ENCODE data around the gene WDHD1.
"Not testable (repeated sequence)": the region's sequence is repeated elsewhere in the genome, so short reads cannot be mapped to it uniquely, and the experiment has no call there.

WDHD1 gene

GRCh38 chr14:54927551-54927950 is 99.3 kb downstream of the WDHD1 start:
- no peak overlapping the region for H3K9ac ChIP-seq (ENCODE audit: low read length)
- no peak overlapping the region for H4K8ac ChIP-seq (ENCODE audit: low read length)
- no peak overlapping the region for H2AK5ac ChIP-seq (ENCODE audit: low read length, severe bottlenecking)
- H2BK12ac ChIP-seq (ENCODE audit: low read length in 2 of 2) = no peak overlapping the region
- WGBS = no CpG with 5 or more reads among the region's 1 CpG
- H3K9me3 ChIP-seq (ENCODE audit: control insufficient read depth, low read length) = no peaks in the 10 kb centered on the region
- no peak overlapping the region for H2AFZ ChIP-seq (ENCODE audit: low read depth, low read length)
- no peak overlapping the region for H2BK120ac ChIP-seq (ENCODE audit: low read depth, low read length)
- no peaks in the 10 kb centered on the region for H3K27me3 ChIP-seq (ENCODE audit: control insufficient read depth in 1 of 2, insufficient read depth in 1 of 2, low read length in 2 of 2)
- no peak overlapping the region for H3K14ac ChIP-seq (ENCODE audit: low read length in 2 of 2)
- no peaks in the 10 kb centered on the region for H3K4me1 ChIP-seq (ENCODE audit: control insufficient read depth, insufficient read depth, low read depth, low read length)
- no peaks in the 10 kb centered on the region for H3K36me3 ChIP-seq (ENCODE audit: control insufficient read depth in 1 of 2, insufficient read depth in 2 of 2, low read depth in 1 of 2, low read length in 2 of 2)
- H3K4me2 ChIP-seq (ENCODE audit: low read length, poor library complexity, severe bottlenecking) = no peak overlapping the region
- no peak overlapping the region for H2BK15ac ChIP-seq (ENCODE audit: low read depth, poor library complexity, severe bottlenecking)
- H3K27ac ChIP-seq (ENCODE audit: low read length, poor library complexity, severe bottlenecking) = no peak overlapping the region
- H4K91ac ChIP-seq (ENCODE audit: low read length) = no peak overlapping the region
- no peak overlapping the region for H3K4me3 ChIP-seq (ENCODE audit: insufficient read depth in 1 of 2, low read depth in 1 of 2, low read length in 2 of 2)
- no peak overlapping the region for H3K4ac ChIP-seq (ENCODE audit: low read depth in 1 of 2, low read length in 2 of 2)
- H3K23ac ChIP-seq (ENCODE audit: low read length in 2 of 2) = no peak overlapping the region
- no peak overlapping the region for H3K18ac ChIP-seq (ENCODE audit: low read depth in 1 of 2, low read length in 2 of 2)
- DNase-seq = no peak
- H2BK5ac ChIP-seq (ENCODE audit: low read depth, low read length, poor library complexity, severe bottlenecking) = no peak overlapping the region
- no peaks in the 10 kb centered on the region for H3K79me1 ChIP-seq (replicated peaks; ENCODE audit: low read length, poor library complexity, severe bottlenecking)

GRCh38 chr14:54926570-54926969 is 100.3 kb downstream of the WDHD1 start:
- not testable (repeated sequence) for H2BK12ac ChIP-seq (ENCODE audit: low read length in 2 of 2); H2AFZ ChIP-seq (ENCODE audit: low read depth, low read length); H3K79me1 ChIP-seq (replicated peaks; ENCODE audit: low read length, poor library complexity, severe bottlenecking); H3K27ac ChIP-seq (ENCODE audit: low read length, poor library complexity, severe bottlenecking); DNase-seq; H3K18ac ChIP-seq (ENCODE audit: low read depth in 1 of 2, low read length in 2 of 2); H3K4me2 ChIP-seq (ENCODE audit: low read length, poor library complexity, severe bottlenecking); H2BK15ac ChIP-seq (ENCODE audit: low read depth, poor library complexity, severe bottlenecking); H3K27me3 ChIP-seq (ENCODE audit: control insufficient read depth in 1 of 2, insufficient read depth in 1 of 2, low read length in 2 of 2); H3K23ac ChIP-seq (ENCODE audit: low read length in 2 of 2); H2BK120ac ChIP-seq (ENCODE audit: low read depth, low read length); H3K4ac ChIP-seq (ENCODE audit: low read depth in 1 of 2, low read length in 2 of 2); H2AK5ac ChIP-seq (ENCODE audit: low read length, severe bottlenecking); H4K91ac ChIP-seq (ENCODE audit: low read length); H3K36me3 ChIP-seq (ENCODE audit: control insufficient read depth in 1 of 2, insufficient read depth in 2 of 2, low read depth in 1 of 2, low read length in 2 of 2); H3K4me3 ChIP-seq (ENCODE audit: insufficient read depth in 1 of 2, low read depth in 1 of 2, low read length in 2 of 2); H3K14ac ChIP-seq (ENCODE audit: low read length in 2 of 2); H3K9ac ChIP-seq (ENCODE audit: low read length); H4K8ac ChIP-seq (ENCODE audit: low read length); H3K4me1 ChIP-seq (ENCODE audit: control insufficient read depth, insufficient read depth, low read depth, low read length); H2BK5ac ChIP-seq (ENCODE audit: low read depth, low read length, poor library complexity, severe bottlenecking); H3K9me3 ChIP-seq (ENCODE audit: control insufficient read depth, low read length)
- 92% methylated on average over 3 of the region's 5 CpGs for WGBS

- no peak overlapping the region for H2AFZ ChIP-seq (ENCODE audit: low read depth, low read length)
These were observed 104.3 kb downstream of the WDHD1 start for GRCh38 chr14:54922598-54922997.

GRCh38 chr14:54920052-54920451 is 106.8 kb downstream of the WDHD1 start:
- Histone ChIP-seq H3K14ac (ENCODE audit: low read length in 2 of 2) (no peak overlapping the region), H3K9ac (ENCODE audit: low read length) (no peak overlapping the region), H3K27ac (ENCODE audit: low read length, poor library complexity, severe bottlenecking) (no peak overlapping the region), H3K79me1 (replicated peaks; ENCODE audit: low read length, poor library complexity, severe bottlenecking) (no peaks in the 10 kb centered on the region), H3K36me3 (ENCODE audit: control insufficient read depth in 1 of 2, insufficient read depth in 2 of 2, low read depth in 1 of 2, low read length in 2 of 2) (no peaks in the 10 kb centered on the region), H3K9me3 (ENCODE audit: control insufficient read depth, low read length) (no peaks in the 10 kb centered on the region), H2BK12ac (ENCODE audit: low read length in 2 of 2) (no peak overlapping the region), H2BK15ac (ENCODE audit: low read depth, poor library complexity, severe bottlenecking) (no peak overlapping the region), H4K91ac (ENCODE audit: low read length) (no peak overlapping the region), H3K4ac (ENCODE audit: low read depth in 1 of 2, low read length in 2 of 2) (no peak overlapping the region), H2AFZ (ENCODE audit: low read depth, low read length) (no peak overlapping the region), H3K4me2 (ENCODE audit: low read length, poor library complexity, severe bottlenecking) (no peak overlapping the region), H4K8ac (ENCODE audit: low read length) (no peak overlapping the region), H2BK120ac (ENCODE audit: low read depth, low read length) (no peak overlapping the region), H2BK5ac (ENCODE audit: low read depth, low read length, poor library complexity, severe bottlenecking) (no peak overlapping the region), H3K23ac (ENCODE audit: low read length in 2 of 2) (no peak overlapping the region), H3K4me3 (ENCODE audit: insufficient read depth in 1 of 2, low read depth in 1 of 2, low read length in 2 of 2) (no peak overlapping the region), H2AK5ac (ENCODE audit: low read length, severe bottlenecking) (no peak overlapping the region), H3K4me1 (ENCODE audit: control insufficient read depth, insufficient read depth, low read depth, low read length) (no peaks in the 10 kb centered on the region), H3K18ac (ENCODE audit: low read depth in 1 of 2, low read length in 2 of 2) (no peak overlapping the region), H3K27me3 (ENCODE audit: control insufficient read depth in 1 of 2, insufficient read depth in 1 of 2, low read length in 2 of 2) (no peaks in the 10 kb centered on the region)
- 100% methylated on average over 1 of the region's 1 CpG for WGBS
- no peak for DNase-seq

More at GRCh38 chr14:54922598-54922997, 104.3 kb downstream of the WDHD1 start:
- Histone ChIP-seq H3K4me1 (ENCODE audit: control insufficient read depth, insufficient read depth, low read depth, low read length) (no peaks in the 10 kb centered on the region), H3K4ac (ENCODE audit: low read depth in 1 of 2, low read length in 2 of 2) (no peak overlapping the region), H4K8ac (ENCODE audit: low read length) (no peak overlapping the region), H3K79me1 (replicated peaks; ENCODE audit: low read length, poor library complexity, severe bottlenecking) (no peaks in the 10 kb centered on the region), H3K27me3 (ENCODE audit: control insufficient read depth in 1 of 2, insufficient read depth in 1 of 2, low read length in 2 of 2) (no peaks in the 10 kb centered on the region), H4K91ac (ENCODE audit: low read length) (no peak overlapping the region), H3K18ac (ENCODE audit: low read depth in 1 of 2, low read length in 2 of 2) (no peak overlapping the region), H2BK15ac (ENCODE audit: low read depth, poor library complexity, severe bottlenecking) (no peak overlapping the region), H2BK12ac (ENCODE audit: low read length in 2 of 2) (no peak overlapping the region), H3K36me3 (ENCODE audit: control insufficient read depth in 1 of 2, insufficient read depth in 2 of 2, low read depth in 1 of 2, low read length in 2 of 2) (no peaks in the 10 kb centered on the region), H3K4me3 (ENCODE audit: insufficient read depth in 1 of 2, low read depth in 1 of 2, low read length in 2 of 2) (no peak overlapping the region), H3K4me2 (ENCODE audit: low read length, poor library complexity, severe bottlenecking) (no peak overlapping the region), H2AK5ac (ENCODE audit: low read length, severe bottlenecking) (no peak overlapping the region), H3K23ac (ENCODE audit: low read length in 2 of 2) (no peak overlapping the region), H3K9me3 (ENCODE audit: control insufficient read depth, low read length) (no peaks in the 10 kb centered on the region), H2BK5ac (ENCODE audit: low read depth, low read length, poor library complexity, severe bottlenecking) (no peak overlapping the region), H3K9ac (ENCODE audit: low read length) (no peak overlapping the region), H3K14ac (ENCODE audit: low read length in 2 of 2) (no peak overlapping the region), H2BK120ac (ENCODE audit: low read depth, low read length) (no peak overlapping the region), H3K27ac (ENCODE audit: low read length, poor library complexity, severe bottlenecking) (no peak overlapping the region)
- WGBS = 76% methylated on average over 3 of the region's 3 CpGs
- DNase-seq = no peak

All from mesenchymal stem cell (in vitro differentiated cells and primary cell).